Esophagus (tissue), 2 donors: ENCODE results near the gene CLCNKA. TPM values are rescaled to one million over a fixed set of nuclear protein-coding genes. Genes with fewer than 3 reads are reported as not detected.
"Not testable (repeated sequence)": the region's sequence is repeated elsewhere in the genome, so short reads cannot be mapped to it uniquely, and the experiment has no call there.

Source experiments
- H3K27ac ChIP-seq, 2 donors: one replicate each; pipeline ENCODE4 v1.5.1; 2013; ENCODE audit warnings: low read depth in 2 of 2, mild to moderate bottlenecking in 2 of 2, inconsistent platforms in 1 of 2, low read length in 1 of 2, moderate library complexity in 1 of 2
- H3K27me3 ChIP-seq, 2 donors: one replicate each; pipeline ENCODE4 v1.6.1; 2013; ENCODE audit warnings: low read length in 2 of 2, control low read depth in 1 of 2, mild to moderate bottlenecking in 1 of 2; ENCODE audit not compliant: insufficient read depth in 2 of 2, control insufficient read depth in 1 of 2
- H3K36me3 ChIP-seq, 2 donors: one replicate each; pipeline ENCODE4 v1.6.1; 2013; ENCODE audit warnings: low read length in 1 of 2; ENCODE audit not compliant: control insufficient read depth in 2 of 2, insufficient read depth in 2 of 2
- H3K4me1 ChIP-seq, 2 donors: one replicate each; pipeline ENCODE4 v1.6.1; 2013; ENCODE audit warnings: low read length in 1 of 2; ENCODE audit not compliant: control insufficient read depth in 2 of 2, insufficient read depth in 2 of 2
- H3K4me3 ChIP-seq, 2 donors: one replicate each; pipeline ENCODE4 v1.5.1; 2013; ENCODE audit warnings: low read length in 2 of 2, mild to moderate bottlenecking in 2 of 2, low read depth in 1 of 2, moderate library complexity in 1 of 2
- H3K9me3 ChIP-seq, 2 donors: one replicate each; pipeline ENCODE4 v1.6.1; 2013; ENCODE audit warnings: mild to moderate bottlenecking in 2 of 2, low read depth in 1 of 2, low read length in 1 of 2, moderate library complexity in 1 of 2; ENCODE audit not compliant: control insufficient read depth in 2 of 2, insufficient read depth in 1 of 2
- WGBS, 2 donors: extraction: QIAGEN DNeasy Blood & Tissue Kit; methylation state at CpG; one replicate each; pipeline ENCODE4 v1.1.7; 2013; 5-methylcytosine and 5-hydroxymethylcytosine counted together
- polyA plus RNA-seq, 2 donors: library from polyadenylated mRNA; stranded (reverse); fragments of 200-250 nt; gene quantifications; one replicate each; pipeline ENCODE4 v1.2.3, GENCODE V29; 2013
- donor health status: healthy with polysubstance abuse.
- donor health status: Bipolar disorder and iron deficiency.

The CLCNKA gene
- polyA plus RNA-seq, 2 donors, result 0.04 to 0.06 TPM

DNA sequence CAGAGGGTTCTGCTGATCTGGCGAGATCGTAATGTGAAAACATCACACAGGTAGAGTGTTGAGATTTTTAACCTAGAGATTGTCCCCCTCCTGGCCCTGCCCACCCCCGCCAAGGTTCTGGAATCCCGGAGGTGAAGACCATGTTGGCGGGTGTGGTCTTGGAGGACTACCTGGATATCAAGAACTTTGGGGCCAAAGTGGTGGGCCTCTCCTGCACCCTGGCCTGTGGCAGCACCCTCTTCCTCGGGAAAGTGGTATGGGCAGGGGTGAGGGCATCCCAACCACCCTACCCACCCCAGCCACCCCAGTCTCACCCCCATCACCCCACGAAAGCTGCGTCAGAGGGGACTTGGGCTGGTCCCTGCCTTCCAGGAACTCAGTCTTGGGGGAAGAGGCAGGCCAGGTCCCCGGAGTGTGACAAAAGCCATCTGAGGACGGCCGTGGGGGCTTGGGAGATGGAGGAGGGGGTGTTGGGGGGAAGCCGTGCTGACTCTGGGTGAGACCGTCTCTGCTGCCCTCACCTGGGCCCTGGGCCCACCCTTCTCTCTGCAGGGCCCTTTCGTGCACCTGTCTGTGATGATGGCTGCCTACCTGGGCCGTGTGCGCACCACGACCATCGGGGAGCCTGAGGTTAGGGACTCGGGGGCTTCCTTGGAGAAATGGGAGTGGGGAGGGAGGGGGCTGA lies 26.1 kb downstream of the CLCNKA start:
- Histone ChIP-seq H3K36me3 (no peaks in the 10 kb centered on the region), H3K27me3 (no peaks in the 10 kb centered on the region), H3K27ac (no peak overlapping the region), H3K4me3 (no peak overlapping the region), H3K4me1 (no peaks in the 10 kb centered on the region), H3K9me3 (no peaks in the 10 kb centered on the region)
- WGBS, 2 donors, result 70 to 85% methylated on average over 13 to 19 of the region's 19 CpGs

DNA sequence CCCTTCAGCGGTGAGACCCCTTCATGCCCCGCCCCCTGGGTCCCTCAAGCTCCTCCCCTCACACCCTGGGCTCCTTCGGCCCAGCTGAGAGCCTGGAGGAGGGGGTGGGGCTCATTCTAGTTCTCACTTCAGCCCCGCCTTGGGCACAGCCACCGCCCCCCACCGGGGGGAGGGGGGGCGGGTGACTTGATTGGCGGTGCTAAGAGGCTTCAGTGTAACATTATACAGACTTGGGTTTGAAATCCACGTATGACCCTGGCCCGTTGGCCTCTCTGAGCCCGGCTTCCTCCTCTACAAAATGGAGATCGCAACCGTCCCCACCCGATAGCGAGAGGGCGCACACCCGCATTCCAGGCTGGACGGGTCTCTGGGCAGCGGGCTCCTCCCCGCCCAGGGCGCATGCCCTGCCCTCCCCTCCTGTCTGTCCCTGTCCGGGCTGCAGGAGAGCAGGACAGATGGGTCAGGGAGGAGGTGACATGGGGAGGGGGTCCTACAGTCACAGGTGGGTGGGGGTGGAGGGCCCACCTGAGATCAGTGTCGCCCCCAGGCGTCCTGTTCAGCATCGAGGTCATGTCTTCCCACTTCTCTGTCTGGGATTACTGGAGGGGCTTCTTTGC lies 26.8 kb downstream of the CLCNKA start:
- Histone ChIP-seq H3K4me1 (no peaks in the 10 kb centered on the region), H3K4me3 (peak overlapping the region; percentile 26 to 28), H3K9me3 (no peaks in the 10 kb centered on the region), H3K36me3 (no peaks in the 10 kb centered on the region), H3K27ac (no peak overlapping the region), H3K27me3 (no peaks in the 10 kb centered on the region)
- WGBS, 2 donors, result 2 to 5% methylated on average over 20 to 25 of the region's 25 CpGs

DNA sequence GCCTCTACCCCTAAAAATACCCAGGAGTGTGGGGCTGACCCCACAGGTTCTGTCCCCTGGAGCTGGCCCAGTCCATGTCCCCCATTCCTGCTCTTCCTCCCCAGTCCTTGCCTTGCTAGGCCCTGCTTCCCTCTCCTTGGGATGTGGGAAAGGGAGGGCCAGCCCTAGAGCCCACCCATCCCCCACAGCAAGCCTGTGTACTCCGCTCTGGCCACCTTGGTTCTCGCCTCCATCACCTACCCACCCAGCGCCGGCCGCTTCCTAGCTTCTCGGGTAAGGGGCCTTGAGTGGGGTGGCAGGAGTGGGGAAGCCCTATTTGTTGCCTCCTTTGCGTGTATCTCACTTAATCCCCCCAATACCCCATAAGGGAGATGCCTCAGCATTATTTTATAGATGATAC lies 28.5 kb downstream of the CLCNKA start:
- no peaks in the 10 kb centered on the region for H3K27me3 ChIP-seq
- no peak overlapping the region for H3K4me3 ChIP-seq
- no peaks in the 10 kb centered on the region for H3K9me3 ChIP-seq
- H3K27ac ChIP-seq, result no peak overlapping the region
- WGBS, 2 donors, result 84 to 86% methylated on average over 7 of the region's 7 CpGs
- H3K4me1 ChIP-seq, result no peaks in the 10 kb centered on the region
- H3K36me3 ChIP-seq, result no peaks in the 10 kb centered on the region

- Histone ChIP-seq H3K36me3 (no peaks in the 10 kb centered on the region), H3K4me3 (no peak overlapping the region), H3K4me1 (peaks cover 0 to 4% of the 10 kb centered on the region in 2 donors), H3K9me3 (no peaks in the 10 kb centered on the region), H3K27ac (no peak overlapping the region), H3K27me3 (no peaks in the 10 kb centered on the region)
- 88 to 90% methylated on average over 3 of the region's 3 CpGs for WGBS, 2 donors
Observed at GRCh38 chr1:16051039-16051438, 29.2 kb downstream of the CLCNKA start.

GRCh38 chr1:16051949-16052348 lies 30.1 kb downstream of the CLCNKA start:
- not testable (repeated sequence) for H3K36me3 ChIP-seq, H3K27ac ChIP-seq, H3K4me3 ChIP-seq, H3K4me1 ChIP-seq, H3K9me3 ChIP-seq, H3K27me3 ChIP-seq
- 89 to 91% methylated on average over 9 to 12 of the region's 12 CpGs for WGBS, 2 donors

DNA sequence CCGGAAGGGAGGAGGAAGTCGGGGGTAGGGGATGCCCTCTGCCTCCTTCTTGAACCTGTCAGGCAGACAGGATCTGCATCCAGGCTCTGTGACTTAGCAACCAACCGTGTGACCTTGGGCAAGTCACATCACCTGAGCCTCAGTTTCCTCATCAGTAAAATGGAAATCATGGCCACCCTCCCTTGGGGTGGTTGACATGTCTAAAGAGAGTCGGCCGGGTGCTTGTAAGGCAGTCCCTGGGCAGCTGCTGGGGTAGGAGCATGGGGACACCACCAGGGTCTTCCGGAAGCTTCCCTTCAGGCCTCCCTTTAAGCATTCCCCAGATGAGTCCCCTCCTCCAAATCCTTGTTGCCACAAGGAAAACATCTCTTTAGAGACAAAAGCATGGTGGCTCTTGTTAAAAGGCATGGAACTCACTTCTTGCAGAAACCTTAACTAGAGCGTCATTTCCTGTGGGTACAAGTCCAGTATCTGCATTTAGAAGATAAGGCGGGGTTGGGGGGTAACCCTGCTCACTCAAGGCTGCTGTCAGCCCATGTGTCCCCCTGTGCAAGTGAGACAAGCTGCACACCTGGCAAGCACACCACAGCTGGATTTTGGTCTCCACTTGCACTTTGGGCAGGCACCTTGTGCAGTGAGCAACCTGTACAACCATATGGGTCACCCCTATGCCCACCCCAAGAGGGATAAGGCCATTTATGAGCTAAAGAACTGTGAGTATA lies 32.1 kb downstream of the CLCNKA start:
- Histone ChIP-seq H3K4me3 (no peak overlapping the region), H3K27ac (no peak overlapping the region), H3K4me1 (peaks cover 0 to 4% of the 10 kb centered on the region in 2 donors), H3K27me3 (no peaks in the 10 kb centered on the region), H3K9me3 (no peaks in the 10 kb centered on the region), H3K36me3 (no peaks in the 10 kb centered on the region)
- WGBS, 2 donors, result 76 to 85% methylated on average over 8 of the region's 8 CpGs

- 80 to 88% methylated on average over 7 of the region's 7 CpGs for WGBS, 2 donors
- Histone ChIP-seq H3K4me3 (no peak overlapping the region), H3K9me3 (no peaks in the 10 kb centered on the region), H3K27me3 (no peaks in the 10 kb centered on the region), H3K27ac (no peak overlapping the region), H3K36me3 (no peaks in the 10 kb centered on the region), H3K4me1 (peaks cover 0 to 4% of the 10 kb centered on the region in 2 donors)
Observed at GRCh38 chr1:16054598-16055540, 33.0 kb downstream of the CLCNKA start.

DNA sequence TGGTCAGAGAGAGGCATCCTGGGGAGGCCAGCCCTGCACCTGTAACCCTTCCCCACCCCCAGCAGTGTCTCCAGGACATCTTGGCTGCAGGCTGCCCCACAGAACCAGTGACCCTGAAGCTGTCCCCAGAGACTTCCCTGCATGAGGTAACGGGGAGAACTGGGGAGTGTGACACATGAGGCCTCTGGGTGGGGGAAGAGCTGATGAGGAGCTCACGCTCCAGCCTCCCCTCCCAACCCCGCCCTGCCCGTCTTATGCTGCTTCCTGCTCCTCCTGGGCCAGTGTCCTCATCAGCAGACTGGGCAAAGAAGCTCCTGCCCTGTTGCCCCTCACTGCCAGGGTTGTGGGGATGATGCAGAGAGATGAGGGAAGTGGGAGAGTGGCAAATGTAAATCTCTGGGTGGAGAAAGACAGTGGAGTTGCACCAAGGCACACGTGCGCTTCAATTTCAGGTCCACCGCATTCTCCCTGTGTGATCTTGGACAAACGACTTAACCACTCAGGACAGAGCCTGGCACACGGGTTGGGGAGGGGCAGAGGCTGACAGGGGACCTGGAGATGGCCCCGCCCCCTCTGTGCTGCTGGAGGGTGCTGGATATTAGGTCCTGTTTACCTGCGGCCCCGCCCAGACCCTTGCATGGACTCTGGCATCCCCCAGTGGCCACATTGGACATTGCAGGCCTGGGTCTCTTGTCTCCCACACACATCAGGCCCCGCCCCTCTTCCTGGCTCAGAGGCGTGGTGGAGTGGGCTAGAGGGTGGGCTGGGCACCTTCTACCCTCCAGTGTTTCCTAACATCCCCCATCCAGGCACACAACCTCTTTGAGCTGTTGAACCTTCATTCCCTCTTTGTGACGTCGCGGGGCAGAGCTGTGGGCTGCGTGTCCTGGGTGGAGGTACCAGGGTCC lies 34.0 kb downstream of the CLCNKA start:
- no peaks in the 10 kb centered on the region for H3K27me3 ChIP-seq
- peaks cover 0 to 4% of the 10 kb centered on the region in 2 donors for H3K4me1 ChIP-seq
- H3K36me3 ChIP-seq, result no peaks in the 10 kb centered on the region
- no peak overlapping the region for H3K4me3 ChIP-seq
- WGBS, 2 donors, result 30 to 36% methylated on average over 18 of the region's 18 CpGs
- no peaks in the 10 kb centered on the region for H3K9me3 ChIP-seq
- peak overlapping the region in 1 of 2 donors; percentile 24 for H3K27ac ChIP-seq
